Effector memory CD8-positive, alpha-beta T cell (primary cell): ENCODE data around the gene ACTRT1.

Experiments
- ATAC-seq: fragments of 150-1000 bp; cut with Tn5 transposase; replicated peaks from 2 replicates; pipeline ENCODE4 v1.10.0; 2021; ENCODE audit warnings: mild to moderate bottlenecking, moderate library complexity
- DNase-seq, 3 experiments: peaks; one replicate each; pipeline ENCODE4 v3.0.0; 2021
- H3K27ac Mint-ChIP-seq, 2 donors: one replicate each; pipeline ENCODE4 v1.8.0; 2022; ENCODE audit warnings: mild to moderate bottlenecking in 2 of 2, mixed read lengths in 2 of 2, moderate library complexity in 2 of 2
- H3K27me3 Mint-ChIP-seq, 2 donors: one replicate each; pipeline ENCODE4 v1.8.0; 2022; ENCODE audit warnings: mixed read lengths in 2 of 2
- H3K36me3 Mint-ChIP-seq: one replicate; pipeline ENCODE4 v1.8.0; 2022; ENCODE audit warnings: mild to moderate bottlenecking, moderate library complexity, mixed read lengths; ENCODE audit not compliant: insufficient read depth
- H3K4me1 Mint-ChIP-seq, 2 donors: one replicate each; pipeline ENCODE4 v1.8.0; 2022; ENCODE audit warnings: low read depth in 2 of 2, mixed read lengths in 2 of 2
- H3K4me3 Mint-ChIP-seq, 2 donors: one replicate each; pipeline ENCODE4 v1.8.0; 2022; ENCODE audit warnings: mild to moderate bottlenecking in 2 of 2, mixed read lengths in 2 of 2, moderate library complexity in 2 of 2
- H3K9me3 Mint-ChIP-seq, 2 donors: one replicate each; pipeline ENCODE4 v1.8.0; 2022; ENCODE audit warnings: mixed read lengths in 2 of 2
- total RNA-seq, 9 experiments: gene quantifications; one replicate each; lab custom pipeline; 2026; lab: John Stamatoyannopoulos, UW

ACTRT1 gene
- 0 reads per million in 9 experiments for total RNA-seq

- no peaks in the 10 kb centered on the region for H3K36me3 Mint-ChIP-seq
- no peak within 1 kb of the TSS for H3K27ac Mint-ChIP-seq
- no peak for DNase-seq
- H3K4me1 Mint-ChIP-seq, result no peaks in the 10 kb centered on the region
- H3K27me3 Mint-ChIP-seq, result no peaks in the 10 kb centered on the region
- no peak within 1 kb of the TSS for H3K4me3 Mint-ChIP-seq
- H3K9me3 Mint-ChIP-seq, result no peaks in the 10 kb centered on the region
- ATAC-seq, result no peak
Observed at GRCh38 chrX:128052303-128052702, at the start of gene ACTRT1. ACTRT1 (minus strand) TSS chrX:128052403; CDS start chrX:128052206, 197 bp downstream.

- no peaks in the 10 kb centered on the region for H3K27me3 Mint-ChIP-seq
- no peaks in the 10 kb centered on the region for H3K4me1 Mint-ChIP-seq
- H3K9me3 Mint-ChIP-seq, result peaks cover 0 to 2% of the 10 kb centered on the region in 2 donors
- ATAC-seq (no peak), DNase-seq (no peak)
- no peak overlapping the region for H3K4me3 Mint-ChIP-seq
- H3K36me3 Mint-ChIP-seq, result no peaks in the 10 kb centered on the region
- no peak overlapping the region for H3K27ac Mint-ChIP-seq
Observed at GRCh38 chrX:128078545-128078944, 26.3 kb upstream of the ACTRT1 start.

- no peak for DNase-seq
- no peaks in the 10 kb centered on the region for H3K36me3 Mint-ChIP-seq
Observed at GRCh38 chrX:128057421-128057820, 5.2 kb upstream of the ACTRT1 start.

GRCh38 chrX:128051526-128051925, 677 bp downstream of the ACTRT1 start:
- no peaks in the 10 kb centered on the region for H3K4me1 Mint-ChIP-seq
- H3K4me3 Mint-ChIP-seq, result no peak overlapping the region
- peaks cover 0 to 4% of the 10 kb centered on the region in 2 donors for H3K9me3 Mint-ChIP-seq
- ATAC-seq, result no peak
- H3K36me3 Mint-ChIP-seq, result no peaks in the 10 kb centered on the region
- H3K27me3 Mint-ChIP-seq, result no peaks in the 10 kb centered on the region
- no peak for DNase-seq
- H3K27ac Mint-ChIP-seq, result no peak overlapping the region

More at GRCh38 chrX:128057421-128057820, 5.2 kb upstream of the ACTRT1 start:
- H3K27ac Mint-ChIP-seq, result no peak overlapping the region
- H3K4me1 Mint-ChIP-seq, result no peaks in the 10 kb centered on the region
- no peaks in the 10 kb centered on the region for H3K27me3 Mint-ChIP-seq
- H3K4me3 Mint-ChIP-seq, result no peak overlapping the region
- ATAC-seq, result no peak
- peaks cover 4 to 13% of the 10 kb centered on the region in 2 donors for H3K9me3 Mint-ChIP-seq

DNA sequence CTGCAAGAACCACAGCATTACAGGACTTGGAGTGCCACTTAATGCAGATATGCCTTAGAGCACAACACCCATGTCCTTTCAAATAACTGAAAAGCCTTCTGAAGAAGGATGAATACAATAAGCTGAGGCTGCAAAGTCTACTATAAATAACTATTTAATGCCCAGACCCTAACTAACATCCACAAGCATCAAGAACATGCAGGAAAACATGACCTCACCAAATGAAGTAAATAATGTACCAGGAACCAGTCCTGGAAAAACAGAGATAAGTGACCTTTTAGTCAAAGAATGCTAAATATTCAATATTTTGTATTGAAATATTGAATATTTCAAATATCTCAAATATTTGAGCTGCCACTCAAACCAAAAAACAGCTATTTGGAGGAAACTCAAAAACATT, 16.9 kb downstream of the ACTRT1 start:
- no peak overlapping the region for H3K27ac Mint-ChIP-seq
- no peak for DNase-seq
- no peak overlapping the region for H3K4me3 Mint-ChIP-seq
- H3K4me1 Mint-ChIP-seq, result no peaks in the 10 kb centered on the region
- H3K27me3 Mint-ChIP-seq, result no peaks in the 10 kb centered on the region
- ATAC-seq, result no peak
- no peaks in the 10 kb centered on the region for H3K36me3 Mint-ChIP-seq
- H3K9me3 Mint-ChIP-seq, result no peaks in the 10 kb centered on the region

- no peaks in the 10 kb centered on the region for H3K4me1 Mint-ChIP-seq
- H3K27ac Mint-ChIP-seq, result no peak overlapping the region
- H3K4me3 Mint-ChIP-seq, result no peak overlapping the region
- H3K36me3 Mint-ChIP-seq, result no peaks in the 10 kb centered on the region
- no peaks in the 10 kb centered on the region for H3K27me3 Mint-ChIP-seq
- peaks cover 0 to 12% of the 10 kb centered on the region in 2 donors for H3K9me3 Mint-ChIP-seq
- DNase-seq (no peak), ATAC-seq (no peak)
Observed at GRCh38 chrX:128021566-128021965, 30.6 kb downstream of the ACTRT1 start.

DNA sequence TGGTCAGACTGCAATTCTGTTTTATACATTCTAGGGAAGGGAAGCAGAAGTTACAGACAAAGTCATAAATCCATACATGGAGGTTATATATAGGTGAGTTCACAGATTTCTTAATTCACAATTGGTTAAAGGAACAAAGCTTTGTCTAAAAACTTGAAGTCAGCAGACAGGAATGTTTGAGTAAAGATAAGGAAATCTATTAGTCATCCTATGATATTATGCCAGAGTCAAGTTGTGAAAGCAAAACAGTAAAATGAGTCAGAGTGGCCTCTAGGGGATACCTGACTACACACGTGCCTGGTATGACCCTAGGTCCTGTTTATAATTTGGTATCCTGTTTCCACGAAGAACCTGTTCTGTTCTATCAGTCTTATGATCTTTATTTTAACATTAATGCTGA, 31.5 kb downstream of the ACTRT1 start:
- ATAC-seq, result no peak
- no peak overlapping the region for H3K27ac Mint-ChIP-seq
- H3K36me3 Mint-ChIP-seq, result no peaks in the 10 kb centered on the region
- no peaks in the 10 kb centered on the region for H3K27me3 Mint-ChIP-seq
- H3K4me1 Mint-ChIP-seq, result no peaks in the 10 kb centered on the region
- peaks cover 0 to 20% of the 10 kb centered on the region in 2 donors for H3K9me3 Mint-ChIP-seq
- no peak overlapping the region for H3K4me3 Mint-ChIP-seq
- no peak for DNase-seq

DNA sequence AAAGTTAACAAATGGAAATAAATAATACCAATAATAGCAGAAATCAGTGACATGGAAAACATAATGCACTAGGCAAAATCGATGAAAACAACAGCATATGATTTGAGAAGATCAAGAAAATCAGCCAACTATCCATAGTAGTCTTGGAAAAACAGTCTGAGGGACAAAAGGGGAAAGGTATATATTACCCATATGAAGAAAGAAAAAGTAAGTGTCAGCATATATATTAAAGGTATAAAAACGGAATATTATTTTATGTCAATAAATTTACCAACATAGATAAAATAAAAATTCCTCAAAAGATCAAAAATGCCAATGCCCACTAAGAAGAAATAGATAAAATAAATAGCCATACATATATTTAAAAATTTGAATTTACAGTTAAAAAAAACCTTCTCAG, 33.0 kb downstream of the ACTRT1 start:
- DNase-seq, result no peak
- H3K9me3 Mint-ChIP-seq, result peaks cover 0 to 26% of the 10 kb centered on the region in 2 donors
- H3K27me3 Mint-ChIP-seq, result no peaks in the 10 kb centered on the region
- H3K36me3 Mint-ChIP-seq, result no peaks in the 10 kb centered on the region
- no peak overlapping the region for H3K4me3 Mint-ChIP-seq
- H3K4me1 Mint-ChIP-seq, result no peaks in the 10 kb centered on the region
- ATAC-seq, result no peak
- no peak overlapping the region for H3K27ac Mint-ChIP-seq

GRCh38 chrX:128012015-128012414, 40.2 kb downstream of the ACTRT1 start:
- no peaks in the 10 kb centered on the region for H3K36me3 Mint-ChIP-seq
- H3K4me1 Mint-ChIP-seq, result no peaks in the 10 kb centered on the region
- peaks cover 4 to 15% of the 10 kb centered on the region in 2 donors for H3K9me3 Mint-ChIP-seq
- H3K27me3 Mint-ChIP-seq, result no peaks in the 10 kb centered on the region
- no peak for ATAC-seq
- DNase-seq, result no peak
- H3K27ac Mint-ChIP-seq, result no peak overlapping the region
- H3K4me3 Mint-ChIP-seq, result no peak overlapping the region

DNA sequence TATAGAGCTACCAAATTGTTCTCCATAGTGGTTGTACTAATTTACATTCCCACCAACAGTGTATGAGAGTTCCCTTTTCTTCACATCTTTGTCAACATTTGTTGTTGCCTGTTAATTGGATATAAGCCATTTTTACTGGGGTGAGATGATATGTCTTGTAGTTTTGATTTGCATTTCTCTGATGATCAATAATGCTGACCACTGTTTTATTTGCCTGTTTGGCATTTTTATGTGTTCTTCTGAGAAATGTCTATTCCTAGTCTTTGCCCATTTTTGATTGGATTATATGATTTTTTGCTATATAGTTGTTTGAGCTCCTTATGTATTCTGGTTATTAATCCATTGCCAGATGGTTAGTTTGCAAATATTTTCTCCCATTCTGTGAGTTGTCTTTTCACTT, 44.3 kb downstream of the ACTRT1 start:
- ATAC-seq, result no peak
- Mint-ChIP-seq H3K36me3 (no peaks in the 10 kb centered on the region), H3K9me3 (peaks cover 0 to 4% of the 10 kb centered on the region in 2 donors), H3K27me3 (no peaks in the 10 kb centered on the region), H3K4me1 (no peaks in the 10 kb centered on the region), H3K4me3 (no peak overlapping the region), H3K27ac (no peak overlapping the region)
- no peak for DNase-seq
